ENCODE measurements around the gene DTX3. TPM values are rescaled to one million over a fixed set of nuclear protein-coding genes. Genes with fewer than 3 reads are reported as not detected.

DTX3 gene
- total RNA-seq, 4 donors from 2014 or later: 3.5 to 13.8 (median 6.8) TPM

DNA sequence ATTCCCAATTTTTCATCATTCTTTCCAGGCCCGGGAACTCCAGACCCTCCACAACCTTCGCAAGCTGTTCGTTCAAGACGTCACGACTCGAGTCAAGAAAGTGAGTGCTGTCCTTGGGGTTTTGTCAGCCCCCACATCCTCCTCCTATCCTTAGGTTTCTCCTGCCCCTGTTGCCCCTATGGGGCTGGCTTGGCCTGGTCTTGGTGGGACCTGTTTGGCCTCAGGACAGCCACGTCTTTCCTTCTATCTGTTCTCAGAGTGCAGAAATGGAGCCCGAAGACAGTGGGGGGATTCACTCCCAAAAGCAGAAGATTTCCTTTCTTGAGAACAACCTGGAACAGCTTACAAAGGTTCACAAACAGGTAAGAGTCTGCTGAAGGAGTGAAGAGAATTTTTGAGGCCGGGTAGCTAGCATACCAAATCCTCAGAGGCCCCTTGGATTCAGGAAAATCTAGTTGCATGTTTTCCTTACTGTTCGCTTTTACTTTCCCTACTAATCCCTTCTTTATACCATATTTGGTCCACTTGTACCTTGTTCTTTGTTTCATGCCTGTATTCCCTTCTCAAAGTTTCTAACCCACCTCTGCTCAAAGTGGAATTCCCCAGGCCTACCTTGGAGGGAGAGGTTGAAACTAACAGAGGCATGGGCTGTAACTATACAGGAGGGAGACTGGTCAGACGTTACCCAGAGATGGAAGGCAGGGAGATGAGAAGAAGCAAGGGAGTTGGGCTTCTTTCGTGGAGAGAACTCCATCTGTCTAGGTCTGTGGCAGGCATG lies 26.5 kb upstream of the DTX3 start:
- ATAC-seq (no peak), DNase-seq (no peak)
- no peak for TF ChIP-seq POLR2A (IDR thresholded peaks at IDR 0.05)
- TF ChIP-seq, protein P1, sequence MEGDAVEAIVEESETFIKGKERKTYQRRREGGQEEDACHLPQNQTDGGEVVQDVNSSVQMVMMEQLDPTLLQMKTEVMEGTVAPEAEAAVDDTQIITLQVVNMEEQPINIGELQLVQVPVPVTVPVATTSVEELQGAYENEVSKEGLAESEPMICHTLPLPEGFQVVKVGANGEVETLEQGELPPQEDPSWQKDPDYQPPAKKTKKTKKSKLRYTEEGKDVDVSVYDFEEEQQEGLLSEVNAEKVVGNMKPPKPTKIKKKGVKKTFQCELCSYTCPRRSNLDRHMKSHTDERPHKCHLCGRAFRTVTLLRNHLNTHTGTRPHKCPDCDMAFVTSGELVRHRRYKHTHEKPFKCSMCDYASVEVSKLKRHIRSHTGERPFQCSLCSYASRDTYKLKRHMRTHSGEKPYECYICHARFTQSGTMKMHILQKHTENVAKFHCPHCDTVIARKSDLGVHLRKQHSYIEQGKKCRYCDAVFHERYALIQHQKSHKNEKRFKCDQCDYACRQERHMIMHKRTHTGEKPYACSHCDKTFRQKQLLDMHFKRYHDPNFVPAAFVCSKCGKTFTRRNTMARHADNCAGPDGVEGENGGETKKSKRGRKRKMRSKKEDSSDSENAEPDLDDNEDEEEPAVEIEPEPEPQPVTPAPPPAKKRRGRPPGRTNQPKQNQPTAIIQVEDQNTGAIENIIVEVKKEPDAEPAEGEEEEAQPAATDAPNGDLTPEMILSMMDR (IDR thresholded peaks at IDR 0.05 in 4 of 5, conservative IDR thresholded peaks at IDR 0.05 in 1 of 5): no peak
- no peak overlapping the region for H3K4me3 ChIP-seq
- no peaks in the 10 kb centered on the region for H3K9me3 ChIP-seq
- no peaks in the 10 kb centered on the region for H3K4me1 ChIP-seq
- H3K27me3 ChIP-seq: no peaks in the 10 kb centered on the region
- in situ Hi-C loops (cut with MboI; ENCODE audit: low sequenced_read_pairs in 4 of 4): loop anchor here in 1 of 4 donors (10.0 kb wide), 1 partner anchor 47 kb away; no protein-coding TSS in a partner anchor
- no peak overlapping the region for H3K27ac ChIP-seq
- intact Hi-C loops (cut with DNase I; ENCODE audit: low total_unique reads): no loop called here
- no peaks in the 10 kb centered on the region for H3K36me3 ChIP-seq

DNA sequence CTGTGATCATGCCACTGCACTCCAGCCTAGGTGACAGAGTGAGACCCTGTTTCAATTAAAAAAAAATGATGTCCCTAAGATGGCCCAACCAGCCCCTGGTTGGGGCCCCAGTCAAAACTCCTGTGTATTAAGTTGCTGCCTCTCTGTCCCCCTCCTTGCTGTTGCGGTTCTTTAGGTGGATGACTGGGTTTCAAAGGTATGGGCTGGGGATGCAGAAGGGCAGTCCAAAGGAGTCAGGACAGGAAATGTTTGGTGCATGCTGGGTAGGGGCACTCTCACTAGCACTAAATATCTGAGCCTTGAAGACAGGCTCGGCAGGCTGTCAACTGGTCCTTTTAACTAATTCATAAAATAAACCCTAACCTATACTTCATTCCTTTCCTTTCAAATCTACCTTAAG lies 25.6 kb upstream of the DTX3 start:
- ATAC-seq (no peak), DNase-seq (no peak)
- TF ChIP-seq, protein P1 (IDR thresholded peaks at IDR 0.05 in 4 of 5, conservative IDR thresholded peaks at IDR 0.05 in 1 of 5): no peak
- no peak for TF ChIP-seq POLR2A (IDR thresholded peaks at IDR 0.05)
- no peaks in the 10 kb centered on the region for H3K36me3 ChIP-seq
- intact Hi-C loops (cut with DNase I; ENCODE audit: low total_unique reads): no loop called here
- no peaks in the 10 kb centered on the region for H3K4me1 ChIP-seq
- H3K27me3 ChIP-seq: no peaks in the 10 kb centered on the region
- no peaks in the 10 kb centered on the region for H3K9me3 ChIP-seq
- H3K4me3 ChIP-seq: no peak overlapping the region
- H3K27ac ChIP-seq: no peak overlapping the region
- in situ Hi-C loops (cut with MboI; ENCODE audit: low sequenced_read_pairs in 4 of 4): loop anchor here in 1 of 4 donors (10.0 kb wide), 1 partner anchor 46 kb away; no protein-coding TSS in a partner anchor

DNA sequence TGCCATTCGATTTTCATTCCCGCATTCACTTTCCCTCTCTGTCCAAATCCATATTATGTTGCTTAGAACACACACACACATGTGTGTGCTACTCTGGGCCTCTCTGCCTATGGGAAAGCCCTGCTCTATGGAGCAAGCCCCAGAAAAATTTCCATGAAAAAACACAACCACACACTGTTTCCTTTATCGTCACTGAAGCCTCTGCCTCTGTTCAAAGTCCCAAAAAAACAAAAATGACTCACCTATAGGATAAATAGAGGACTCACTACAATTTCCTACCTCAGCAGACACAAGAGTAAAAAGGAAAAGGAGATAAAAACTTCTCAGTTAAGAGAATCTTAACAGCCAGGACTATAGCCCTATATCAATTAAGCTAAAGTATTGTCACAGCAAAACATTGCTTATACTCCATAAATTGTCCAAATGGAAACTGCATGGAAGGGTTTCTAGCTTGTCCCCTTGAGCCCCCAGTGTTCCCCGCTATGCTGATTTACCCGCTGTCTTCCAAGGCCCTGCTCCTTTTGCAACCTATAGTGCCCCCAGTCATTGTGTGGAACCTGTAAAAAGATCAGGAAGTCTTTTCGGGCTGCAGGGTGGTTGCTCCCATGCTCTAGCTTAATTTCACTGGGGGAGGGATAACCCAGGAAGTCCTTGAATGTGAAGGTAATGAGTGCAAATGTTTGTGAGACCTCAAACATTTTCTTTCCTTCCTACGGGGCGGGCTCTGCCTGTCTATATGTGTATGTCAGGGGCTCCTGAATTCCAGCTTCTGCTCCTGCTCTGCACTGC lies 24.8 kb upstream of the DTX3 start:
- Histone ChIP-seq H3K9me3 (no peaks in the 10 kb centered on the region), H3K36me3 (no peaks in the 10 kb centered on the region), H3K27me3 (no peaks in the 10 kb centered on the region), H3K4me1 (no peaks in the 10 kb centered on the region), H3K27ac (no peak overlapping the region), H3K4me3 (no peak overlapping the region)
- ATAC-seq (no peak), DNase-seq (no peak)
- in situ Hi-C loops (cut with MboI; ENCODE audit: low sequenced_read_pairs in 4 of 4) (loop anchor here in 2 of 4 donors (5.0 to 10.0 kb wide), 2 partner anchors 45 to 47 kb away; no protein-coding TSS in a partner anchor), intact Hi-C loops (cut with DNase I; ENCODE audit: low total_unique reads) (loop anchor here (10.0 kb wide), 1 partner anchor 325 kb away; no protein-coding TSS in a partner anchor)
- no peak for TF ChIP-seq POLR2A (IDR thresholded peaks at IDR 0.05)
- TF ChIP-seq, protein P1 (IDR thresholded peaks at IDR 0.05 in 4 of 5, conservative IDR thresholded peaks at IDR 0.05 in 1 of 5): no peak

DNA sequence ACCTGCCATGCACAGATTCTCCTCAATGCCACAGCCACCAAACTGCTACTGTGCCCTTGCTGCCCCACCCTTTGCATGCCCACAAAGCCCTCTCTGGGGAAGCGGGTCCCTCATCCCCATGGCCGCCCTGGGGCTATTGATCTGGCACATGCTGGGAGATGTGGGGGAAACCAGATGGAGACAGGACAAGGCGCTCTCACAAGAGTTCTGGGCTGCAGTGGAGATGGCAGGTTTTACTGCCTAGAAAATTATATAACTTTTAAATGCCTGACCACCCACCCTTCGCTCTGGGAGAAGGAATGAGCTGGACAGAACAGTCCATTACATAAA lies 24.2 kb upstream of the DTX3 start:
- intact Hi-C loops (cut with DNase I; ENCODE audit: low total_unique reads) (loop anchor here (10.0 kb wide), 1 partner anchor 324 kb away; no protein-coding TSS in a partner anchor), in situ Hi-C loops (cut with MboI; ENCODE audit: low sequenced_read_pairs in 4 of 4) (loop anchor here in 1 of 4 donors (5.0 kb wide), 1 partner anchor 47 kb away; no protein-coding TSS in a partner anchor)
- no peaks in the 10 kb centered on the region for H3K4me1 ChIP-seq
- no peaks in the 10 kb centered on the region for H3K9me3 ChIP-seq
- ATAC-seq: no peak
- TF ChIP-seq, protein P1 (IDR thresholded peaks at IDR 0.05 in 4 of 5, conservative IDR thresholded peaks at IDR 0.05 in 1 of 5): no peak
- no peak for TF ChIP-seq POLR2A (IDR thresholded peaks at IDR 0.05)
- no peak for DNase-seq
- no peak overlapping the region for H3K4me3 ChIP-seq
- H3K27me3 ChIP-seq: no peaks in the 10 kb centered on the region
- H3K27ac ChIP-seq: no peak overlapping the region
- H3K36me3 ChIP-seq: no peaks in the 10 kb centered on the region

Measured in gastrocnemius medialis (tissue), 4 donors.